ENCODE results near the gene EFNA4.

EFNA4 gene

DNA sequence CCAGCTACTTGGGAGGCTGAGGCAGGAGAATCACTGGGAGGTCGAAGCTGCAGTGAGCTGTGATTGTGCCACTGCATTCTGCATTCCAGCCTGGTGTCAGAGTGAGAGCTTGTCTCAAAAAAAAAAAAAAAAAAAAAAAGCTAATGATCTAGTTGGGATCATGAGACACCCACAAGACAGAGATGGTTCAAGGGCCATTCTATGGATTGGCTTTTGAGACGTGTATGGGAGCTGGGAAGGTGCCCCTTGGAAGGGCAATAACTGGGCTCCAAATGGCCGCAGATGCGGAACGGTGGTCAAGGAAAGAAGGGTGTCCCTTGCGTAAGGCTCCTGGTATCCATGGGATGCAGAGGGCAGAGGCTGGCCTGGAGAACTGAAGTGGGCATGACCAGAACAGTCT is 19.2 kb upstream of the EFNA4 start:
- DNase-seq (ENCODE audit: low read depth): no peak
- TF ChIP-seq, protein P1, sequence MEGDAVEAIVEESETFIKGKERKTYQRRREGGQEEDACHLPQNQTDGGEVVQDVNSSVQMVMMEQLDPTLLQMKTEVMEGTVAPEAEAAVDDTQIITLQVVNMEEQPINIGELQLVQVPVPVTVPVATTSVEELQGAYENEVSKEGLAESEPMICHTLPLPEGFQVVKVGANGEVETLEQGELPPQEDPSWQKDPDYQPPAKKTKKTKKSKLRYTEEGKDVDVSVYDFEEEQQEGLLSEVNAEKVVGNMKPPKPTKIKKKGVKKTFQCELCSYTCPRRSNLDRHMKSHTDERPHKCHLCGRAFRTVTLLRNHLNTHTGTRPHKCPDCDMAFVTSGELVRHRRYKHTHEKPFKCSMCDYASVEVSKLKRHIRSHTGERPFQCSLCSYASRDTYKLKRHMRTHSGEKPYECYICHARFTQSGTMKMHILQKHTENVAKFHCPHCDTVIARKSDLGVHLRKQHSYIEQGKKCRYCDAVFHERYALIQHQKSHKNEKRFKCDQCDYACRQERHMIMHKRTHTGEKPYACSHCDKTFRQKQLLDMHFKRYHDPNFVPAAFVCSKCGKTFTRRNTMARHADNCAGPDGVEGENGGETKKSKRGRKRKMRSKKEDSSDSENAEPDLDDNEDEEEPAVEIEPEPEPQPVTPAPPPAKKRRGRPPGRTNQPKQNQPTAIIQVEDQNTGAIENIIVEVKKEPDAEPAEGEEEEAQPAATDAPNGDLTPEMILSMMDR (IDR thresholded peaks at IDR 0.05; ENCODE audit: low read depth, low read length, missing control alignments): no peak
- H3K4me3 ChIP-seq (ENCODE audit: low read depth, low read length): no peak overlapping the region
- in situ Hi-C loops (cut with HindIII; ENCODE audit: low sequenced_read_pairs): no loop called here

DNA sequence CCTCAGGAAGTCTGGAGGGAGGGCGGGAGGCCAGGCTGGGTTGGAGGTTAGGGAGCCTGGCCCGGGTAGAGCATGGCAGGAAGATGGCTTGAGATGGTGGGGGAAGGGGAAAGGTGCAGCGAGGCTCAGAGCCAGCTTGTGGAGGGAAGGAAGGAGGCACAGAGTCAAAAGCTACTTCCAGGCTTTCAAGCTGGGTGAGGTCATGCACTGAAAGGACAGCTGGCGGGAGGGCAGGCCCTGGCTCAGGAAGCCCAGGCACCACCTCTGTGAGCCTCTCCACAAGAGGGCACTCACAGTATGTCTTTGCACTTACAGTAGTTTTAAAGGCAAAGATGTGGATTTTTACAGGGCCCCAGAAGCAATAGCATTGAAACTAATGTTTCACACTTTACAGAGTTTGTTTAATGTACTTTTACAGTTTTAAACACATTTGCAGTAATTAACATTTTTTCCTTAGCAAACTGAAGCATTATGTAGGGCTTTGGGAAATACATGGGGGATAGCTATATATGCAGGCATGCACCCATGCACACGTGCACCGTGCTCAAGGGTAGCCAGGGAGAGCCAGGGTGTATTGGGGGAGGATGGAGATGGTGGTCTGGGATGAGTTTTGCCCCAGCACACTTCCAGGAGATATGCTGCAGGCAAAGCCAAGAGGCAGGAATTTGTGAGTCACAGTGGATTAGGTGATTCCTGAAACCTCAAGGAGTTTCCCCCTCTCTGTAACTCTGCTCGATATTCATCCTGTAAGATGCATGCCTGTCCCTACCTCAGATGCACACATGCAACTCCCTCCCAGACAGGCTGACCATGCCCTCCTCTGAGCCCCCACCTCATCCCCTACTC is 18.5 kb upstream of the EFNA4 start:
- TF ChIP-seq, protein P1 (IDR thresholded peaks at IDR 0.05; ENCODE audit: low read depth, low read length, missing control alignments): peak; percentile 69

GRCh38 chr1:155048449-155049334 is 14.8 kb upstream of the EFNA4 start:
- DNase-seq (ENCODE audit: low read depth): no peak
- in situ Hi-C loops (cut with HindIII; ENCODE audit: low sequenced_read_pairs): no loop called here
- TF ChIP-seq, protein P1 (IDR thresholded peaks at IDR 0.05; ENCODE audit: low read depth, low read length, missing control alignments): no peak
- H3K4me3 ChIP-seq (ENCODE audit: low read depth, low read length): no peak overlapping the region

More for the DNA sequence above, 18.5 kb upstream of the EFNA4 start:
- H3K4me3 ChIP-seq (ENCODE audit: low read depth, low read length): no peak overlapping the region
- DNase-seq (ENCODE audit: low read depth): peak; percentile 42
- in situ Hi-C loops (cut with HindIII; ENCODE audit: low sequenced_read_pairs): no loop called here

- no peak for DNase-seq (ENCODE audit: low read depth)
- TF ChIP-seq, protein P1 (IDR thresholded peaks at IDR 0.05; ENCODE audit: low read depth, low read length, missing control alignments): no peak
- peak overlapping the region; percentile 61 for H3K4me3 ChIP-seq (ENCODE audit: low read depth, low read length)
- in situ Hi-C loops (cut with HindIII; ENCODE audit: low sequenced_read_pairs): no loop called here
Measured at GRCh38 chr1:155049651-155050559, 13.6 kb upstream of the EFNA4 start.

DNA sequence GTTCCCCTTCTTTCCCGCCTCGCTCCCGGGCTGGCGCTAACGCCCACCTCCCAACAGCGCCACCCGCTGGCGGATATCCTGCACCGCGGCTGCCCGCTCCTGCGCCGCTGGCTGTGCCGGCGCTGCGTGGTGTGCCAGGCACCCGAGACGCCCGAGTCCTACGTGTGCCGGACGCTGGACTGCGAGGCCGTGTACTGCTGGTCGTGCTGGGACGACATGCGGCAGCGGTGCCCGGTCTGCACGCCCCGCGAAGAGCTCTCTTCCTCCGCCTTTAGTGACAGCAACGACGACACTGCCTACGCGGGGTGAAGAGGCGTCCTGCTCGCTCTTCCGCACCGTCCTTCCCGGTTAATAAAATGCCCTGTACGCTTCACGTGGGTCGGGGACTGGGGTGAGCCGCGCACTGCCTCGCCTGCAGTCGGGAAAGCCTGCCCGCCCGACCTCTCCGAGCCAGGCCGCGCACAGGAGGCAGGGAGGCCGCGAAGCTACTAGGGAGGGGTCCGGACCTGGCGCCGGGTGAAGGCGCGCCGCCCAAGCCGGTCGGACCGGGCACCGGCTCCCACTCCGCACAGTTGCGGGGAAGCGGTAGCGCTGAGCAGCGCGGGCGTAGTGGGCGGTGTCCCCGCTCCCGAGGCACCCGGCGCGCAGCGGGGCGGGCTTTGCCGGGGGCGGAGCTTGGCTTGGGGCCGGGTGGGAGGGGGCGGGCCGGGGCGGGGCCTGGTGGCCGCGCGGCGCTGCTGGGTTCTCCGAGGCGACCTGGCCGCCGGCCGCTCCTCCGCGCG is 12.8 kb upstream of the EFNA4 start, which contains the start of gene ADAM15:
ADAM15 (plus strand) TSS at position 757 of the 782 bp plus-strand sequence. CDS start 71 bp downstream, outside the sequence.
- in situ Hi-C loops (cut with HindIII; ENCODE audit: low sequenced_read_pairs): no loop called here
- TF ChIP-seq, protein P1 (IDR thresholded peaks at IDR 0.05; ENCODE audit: low read depth, low read length, missing control alignments): peak; percentile 77
- peak within 1 kb of the TSS; percentile 61 for H3K4me3 ChIP-seq (ENCODE audit: low read depth, low read length)
- DNase-seq (ENCODE audit: low read depth): no peak

Data from astrocyte of the cerebellum (primary cell).